Mucosa of descending colon (tissue), 3 donors: ENCODE measurements around the gene TMEM127. TPM values are rescaled to one million over a fixed set of nuclear protein-coding genes. Genes with fewer than 3 reads are reported as not detected.
A peak's percentile ranks its signal among the peaks of the same experiment; 100 is the strongest.

Source experiments
- ATAC-seq: fragments of 200-7000 bp; cut with Tn5 transposase; one replicate; pipeline ENCODE4 v1.9.1; 2020; ENCODE audit warnings: mild to moderate bottlenecking, moderate library complexity
- DNase-seq, 3 donors: peaks; one replicate each; pipeline ENCODE4 v3.0.0-alpha.2; 2020
- H3K36me3 ChIP-seq: fragments of 200-600 bp; one replicate; pipeline ENCODE4 v1.8.0; 2021; ENCODE audit warnings: low read depth, mild to moderate bottlenecking
- H3K4me1 ChIP-seq: fragments of 200-600 bp; one replicate; pipeline ENCODE4 v1.8.0; 2021; ENCODE audit warnings: low read depth, mild to moderate bottlenecking
- H3K4me3 ChIP-seq: fragments of 200-600 bp; one replicate; pipeline ENCODE4 v1.8.0; 2021; ENCODE audit warnings: mild to moderate bottlenecking
- H3K9me3 ChIP-seq: fragments of 200-600 bp; one replicate; pipeline ENCODE4 v1.8.0; 2021; ENCODE audit warnings: mild to moderate bottlenecking
- intact Hi-C, 2 donors: fragments of 100-400 bp; cut with DNase I in 1 of 2; cut with micrococcal nuclease in 1 of 2; formaldehyde crosslinking; loops; one replicate each; pipeline versions ENCODE4 v1.11.0 to v1.11.1; 2022; cut with DNase I, micrococcal nuclease
- total RNA-seq, 3 donors: library from RNA; stranded (reverse); fragmentation: NEBNext Ultra II Directional in 2 of 3; extraction: Animal tissue kit (Norgen Biotek cat#: 25700) in 2 of 3; gene quantifications; one replicate each; pipeline versions ENCODE4 v1.2.1 to v1.2.4, GENCODE V29; 2021 to 2023
- TF ChIP-seq, protein P1 (sequence below): fragments of 200-600 bp; IDR thresholded peaks from one replicate; pipeline ENCODE4 v1.8.0; 2022; ENCODE audit warnings: antibody characterized with exemption, mild to moderate bottlenecking
- donor health status: DM: no; HTN: no; CAD: no; lungs with moderate emphysema.
- donor health status: DM: no; HTN: no; CAD: no.
- donor health status: DM: no; HTN: yes; CAD: no.

The TMEM127 gene
- total RNA-seq, 3 donors from 2014 or later, result 82.3 to 136 (median 87.9) TPM

DNA sequence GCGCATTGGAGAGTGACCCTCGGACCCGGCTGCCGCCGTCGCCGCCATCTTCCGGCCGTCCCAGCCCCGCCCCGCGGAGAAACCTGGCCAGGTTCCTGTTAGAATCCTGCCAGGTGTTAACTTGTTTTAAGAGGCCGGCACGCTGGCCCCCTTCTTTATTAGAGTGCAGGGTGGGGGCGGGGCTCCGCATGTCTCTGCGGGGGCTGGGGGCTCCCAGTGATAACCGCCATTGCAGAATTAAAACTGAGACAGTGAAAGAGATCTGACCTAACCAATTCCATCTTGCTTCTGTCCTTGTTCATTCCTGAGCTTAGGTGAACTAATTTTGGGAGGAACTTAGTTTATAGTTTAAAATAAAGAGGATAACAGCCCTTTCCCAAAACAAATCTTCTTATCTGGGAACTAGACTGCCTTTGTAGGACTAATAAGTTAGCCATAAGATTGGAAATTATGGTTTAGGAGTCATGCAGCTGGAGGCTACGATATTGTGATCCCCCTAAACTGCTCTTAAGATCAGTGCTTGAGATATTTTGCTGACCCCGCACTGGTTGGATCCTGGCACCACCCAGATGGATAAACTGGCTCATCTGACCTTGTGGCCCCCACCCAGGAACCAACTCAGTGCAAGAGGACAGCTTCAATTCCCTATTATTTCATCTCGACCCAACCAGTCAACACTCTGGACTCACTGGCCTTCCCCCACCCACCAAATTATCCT lies 56.6 kb downstream of the TMEM127 start:
- Histone ChIP-seq H3K9me3 (no peaks in the 10 kb centered on the region), H3K4me1 (peaks cover 30% of the 10 kb centered on the region), H3K36me3 (no peaks in the 10 kb centered on the region), H3K4me3 (peak overlapping the region; percentile 89)
- TF ChIP-seq, protein P1, sequence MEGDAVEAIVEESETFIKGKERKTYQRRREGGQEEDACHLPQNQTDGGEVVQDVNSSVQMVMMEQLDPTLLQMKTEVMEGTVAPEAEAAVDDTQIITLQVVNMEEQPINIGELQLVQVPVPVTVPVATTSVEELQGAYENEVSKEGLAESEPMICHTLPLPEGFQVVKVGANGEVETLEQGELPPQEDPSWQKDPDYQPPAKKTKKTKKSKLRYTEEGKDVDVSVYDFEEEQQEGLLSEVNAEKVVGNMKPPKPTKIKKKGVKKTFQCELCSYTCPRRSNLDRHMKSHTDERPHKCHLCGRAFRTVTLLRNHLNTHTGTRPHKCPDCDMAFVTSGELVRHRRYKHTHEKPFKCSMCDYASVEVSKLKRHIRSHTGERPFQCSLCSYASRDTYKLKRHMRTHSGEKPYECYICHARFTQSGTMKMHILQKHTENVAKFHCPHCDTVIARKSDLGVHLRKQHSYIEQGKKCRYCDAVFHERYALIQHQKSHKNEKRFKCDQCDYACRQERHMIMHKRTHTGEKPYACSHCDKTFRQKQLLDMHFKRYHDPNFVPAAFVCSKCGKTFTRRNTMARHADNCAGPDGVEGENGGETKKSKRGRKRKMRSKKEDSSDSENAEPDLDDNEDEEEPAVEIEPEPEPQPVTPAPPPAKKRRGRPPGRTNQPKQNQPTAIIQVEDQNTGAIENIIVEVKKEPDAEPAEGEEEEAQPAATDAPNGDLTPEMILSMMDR, result no peak
- intact Hi-C loops, result loop anchor here in 1 of 2 donors (10.0 kb wide), 1 partner anchor 56 kb away; the partner anchor contains the start of genes CIAO1 and TMEM127
- no peak for DNase-seq
- ATAC-seq, result no peak

DNA sequence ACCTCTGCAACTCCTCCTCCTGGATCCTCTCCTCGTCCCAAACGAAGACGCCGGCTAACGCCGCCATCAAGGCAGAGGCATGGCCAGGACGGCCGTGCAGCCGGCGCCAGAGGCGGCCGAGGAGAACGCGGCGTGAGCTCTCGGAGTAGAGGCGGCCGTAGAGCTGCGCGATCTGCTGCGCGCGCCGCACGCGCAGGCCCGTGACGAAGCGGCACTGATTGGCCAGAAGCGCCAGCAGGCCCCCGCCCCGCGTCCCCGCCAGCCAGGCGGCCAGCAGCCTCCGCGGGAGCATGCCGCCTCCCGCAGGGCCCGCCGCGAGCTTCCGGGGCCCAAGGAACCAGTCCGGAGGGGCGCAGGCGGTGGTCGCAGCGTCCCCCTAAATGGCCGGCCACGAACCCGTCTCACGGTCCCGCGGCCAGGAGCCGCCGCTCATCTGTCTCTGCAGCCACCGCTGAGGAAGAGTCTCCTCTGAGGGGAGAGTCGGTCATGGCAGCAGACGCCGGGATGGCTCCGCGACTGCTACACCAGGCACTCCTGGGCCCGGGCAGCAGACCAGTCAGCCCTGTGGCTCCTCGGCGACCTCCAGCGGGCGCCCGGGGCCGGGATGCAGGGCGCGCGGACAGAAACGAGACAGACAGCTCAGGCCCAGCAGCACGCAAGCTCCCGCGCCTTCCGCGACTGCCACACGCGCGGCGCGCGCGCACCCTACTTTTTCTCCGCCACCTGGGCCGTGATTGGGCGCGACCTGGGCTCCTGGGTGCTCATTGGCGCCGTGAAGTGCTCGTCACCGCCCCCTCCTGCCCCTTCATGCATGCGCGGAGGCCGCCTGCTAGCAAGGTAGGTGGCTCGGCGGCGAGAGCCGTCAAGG lies 57.4 kb downstream of the TMEM127 start, which contains the start of gene STARD7:
TSS of gene STARD7 (minus strand) at position 685 of the 868 bp plus-strand sequence. CDS start at position 292, 393 bp downstream.
- Histone ChIP-seq H3K9me3 (no peaks in the 10 kb centered on the region), H3K4me3 (peak within 1 kb of the TSS; percentile 89), H3K4me1 (peaks cover 36% of the 10 kb centered on the region), H3K36me3 (no peaks in the 10 kb centered on the region)
- peak; percentile 97 for ATAC-seq
- TF ChIP-seq, protein P1, result peak; percentile 18
- DNase-seq, result peak; percentile 99
- intact Hi-C loops, result loop anchor here in 1 of 2 donors (10.0 kb wide), 1 partner anchor 56 kb away; the partner anchor contains the start of genes CIAO1 and TMEM127

DNA sequence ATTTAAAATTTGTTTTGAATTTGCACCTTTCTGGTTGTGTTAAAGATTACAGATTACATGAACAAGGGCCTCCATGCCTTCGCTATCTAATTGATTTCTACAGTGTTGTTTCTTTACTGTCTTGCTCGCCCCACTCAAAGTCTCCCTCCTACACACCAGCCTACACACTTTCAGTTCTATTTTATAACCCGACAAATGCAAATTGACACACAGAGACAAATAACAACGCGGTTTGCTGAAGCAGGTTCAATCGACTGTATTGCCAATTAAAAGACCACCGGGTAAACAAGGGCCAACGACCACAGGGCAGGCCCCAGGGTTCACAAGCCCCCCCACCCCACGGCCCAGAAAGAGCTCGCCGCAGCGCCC lies 58.0 kb downstream of the TMEM127 start:
- no peaks in the 10 kb centered on the region for H3K9me3 ChIP-seq
- H3K36me3 ChIP-seq, result no peaks in the 10 kb centered on the region
- peaks cover 39% of the 10 kb centered on the region for H3K4me1 ChIP-seq
- peak overlapping the region; percentile 89 for H3K4me3 ChIP-seq
- TF ChIP-seq, protein P1, result no peak
- no peak for ATAC-seq
- intact Hi-C loops, result loop anchor here in 1 of 2 donors (10.0 kb wide), 1 partner anchor 57 kb away; the partner anchor contains the start of genes CIAO1 and TMEM127
- no peak for DNase-seq

DNA sequence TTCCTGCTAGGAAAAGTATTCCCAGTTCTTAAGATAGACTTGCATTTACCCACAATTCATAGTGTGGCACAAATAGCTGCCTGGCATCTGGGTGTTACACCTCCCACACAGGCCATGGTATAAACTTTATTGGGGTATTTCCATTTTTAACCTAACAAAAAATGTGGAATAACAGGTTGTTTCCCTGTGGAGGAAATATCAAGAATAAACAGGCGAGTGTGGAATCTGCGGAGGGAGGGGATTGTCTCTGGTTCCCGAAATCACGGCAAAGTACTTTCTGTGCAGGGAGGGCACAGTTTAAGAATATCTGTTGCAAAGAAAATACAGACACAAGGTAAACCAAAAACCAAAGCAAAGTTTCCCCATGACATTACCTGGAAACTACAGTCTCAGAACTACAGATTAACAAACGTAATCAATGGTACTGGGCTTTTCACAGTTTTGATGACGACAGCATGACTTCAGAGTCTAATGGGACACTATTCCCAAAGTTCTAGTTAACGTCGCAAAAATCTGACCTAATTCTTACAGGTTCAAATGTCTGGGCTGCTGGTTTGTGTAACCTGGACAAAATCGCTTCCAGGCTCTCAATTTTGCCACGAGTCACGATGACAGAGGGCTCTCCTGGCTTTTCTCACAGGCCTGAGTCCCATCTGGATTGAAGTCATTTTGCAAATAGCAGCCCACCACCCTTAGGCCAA lies 58.6 kb downstream of the TMEM127 start:
- TF ChIP-seq, protein P1, result no peak
- no peak for ATAC-seq
- Histone ChIP-seq H3K4me1 (peaks cover 44% of the 10 kb centered on the region), H3K9me3 (no peaks in the 10 kb centered on the region), H3K4me3 (peak overlapping the region; percentile 89), H3K36me3 (no peaks in the 10 kb centered on the region)
- no peak for DNase-seq
- intact Hi-C loops, result loop anchor here in 1 of 2 donors (10.0 kb wide), 1 partner anchor 58 kb away; the partner anchor contains the start of genes CIAO1 and TMEM127

GRCh38 chr2:96205888-96206287 lies 59.9 kb downstream of the TMEM127 start:
- TF ChIP-seq, protein P1, result no peak
- Histone ChIP-seq H3K9me3 (no peaks in the 10 kb centered on the region), H3K36me3 (no peaks in the 10 kb centered on the region), H3K4me3 (no peak overlapping the region), H3K4me1 (peaks cover 53% of the 10 kb centered on the region)
- intact Hi-C loops, result loop anchor here in 1 of 2 donors (10.0 kb wide), 1 partner anchor 59 kb away; the partner anchor contains the start of genes CIAO1 and TMEM127
- ATAC-seq, result no peak
- DNase-seq, result no peak
